ENCODE results near the gene CTSC.
A peak's percentile ranks its signal among the peaks of the same experiment; 100 is the strongest.

The CTSC gene

DNA sequence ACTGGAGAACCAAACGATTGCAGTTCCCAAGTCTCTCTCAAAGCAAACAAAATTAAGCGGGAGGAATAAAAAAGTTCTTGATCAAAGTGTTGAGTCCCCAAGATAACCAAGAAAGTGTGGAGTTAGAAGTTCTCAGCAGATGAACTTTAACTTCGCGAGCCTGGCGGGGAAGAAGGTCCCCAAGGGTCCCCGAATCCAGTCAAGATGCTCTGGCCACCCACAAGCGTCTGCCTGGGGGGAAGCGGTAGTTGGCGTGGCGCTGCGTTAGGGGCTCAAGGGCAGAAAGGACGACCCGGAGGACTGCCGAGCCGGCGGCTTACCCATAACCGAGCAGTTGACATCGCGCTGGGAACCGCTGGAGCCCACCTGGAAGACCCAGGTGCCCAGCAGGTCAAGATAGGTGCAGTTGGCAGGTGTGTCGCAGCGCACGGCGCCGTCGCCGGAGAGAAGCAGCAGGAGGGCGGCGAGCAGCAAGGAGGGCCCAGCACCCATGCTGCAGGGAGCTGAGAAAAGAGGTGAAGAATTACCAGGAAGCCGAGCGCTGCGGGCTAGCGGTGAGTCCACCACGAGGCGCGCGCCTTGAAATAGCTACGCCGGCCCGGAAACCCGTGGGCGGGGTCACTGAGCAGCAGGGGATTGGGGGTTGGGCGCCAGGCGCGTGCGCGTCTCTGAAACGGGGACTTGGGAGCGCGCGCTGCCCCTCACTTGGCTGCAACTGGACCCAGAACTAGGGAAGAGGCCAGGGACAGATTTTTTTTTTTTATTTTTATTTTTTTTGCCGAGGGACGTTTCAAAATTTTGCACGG lies at the start of gene CTSC:
Gene CTSC, minus strand, starts transcription at position 556 of the 806 bp plus-strand sequence. Its CDS starts 64 bp downstream, at position 492.
- peak; percentile 86 to 93 (median 88) for DNase-seq (ENCODE audit: low read depth in 4 of 4, low spot score in 1 of 4)

DNA sequence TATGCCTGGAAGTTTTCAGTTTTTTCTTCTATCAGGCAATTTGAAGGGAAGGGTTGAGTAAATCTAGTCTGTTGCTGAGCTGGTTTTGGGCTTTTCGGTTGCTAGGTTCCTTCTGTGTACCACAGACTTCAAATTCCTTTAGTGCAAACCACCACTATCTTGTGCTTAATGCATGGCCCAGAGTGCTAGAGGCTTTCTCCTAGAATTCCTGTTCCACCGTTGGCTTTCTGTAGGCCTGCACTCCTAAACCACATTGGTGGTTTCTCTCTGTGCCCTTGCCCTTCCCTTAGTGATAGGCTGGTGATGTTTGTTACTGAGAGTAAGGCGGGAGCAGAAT lies 47.1 kb upstream of the CTSC start:
- DNase-seq (ENCODE audit: low read depth in 4 of 4, low spot score in 1 of 4) = no peak

- no peak for DNase-seq (ENCODE audit: low read depth in 4 of 4, low spot score in 1 of 4)
These were observed 46.6 kb upstream of the CTSC start for GRCh38 chr11:88384004-88384668.

GRCh38 chr11:88383447-88383846 lies 45.9 kb upstream of the CTSC start:
- no peak for DNase-seq (ENCODE audit: low read depth in 4 of 4, low spot score in 1 of 4)

- no peak for DNase-seq (ENCODE audit: low read depth in 4 of 4, low spot score in 1 of 4)
These were observed 41.6 kb upstream of the CTSC start for GRCh38 chr11:88379130-88379529.

DNA sequence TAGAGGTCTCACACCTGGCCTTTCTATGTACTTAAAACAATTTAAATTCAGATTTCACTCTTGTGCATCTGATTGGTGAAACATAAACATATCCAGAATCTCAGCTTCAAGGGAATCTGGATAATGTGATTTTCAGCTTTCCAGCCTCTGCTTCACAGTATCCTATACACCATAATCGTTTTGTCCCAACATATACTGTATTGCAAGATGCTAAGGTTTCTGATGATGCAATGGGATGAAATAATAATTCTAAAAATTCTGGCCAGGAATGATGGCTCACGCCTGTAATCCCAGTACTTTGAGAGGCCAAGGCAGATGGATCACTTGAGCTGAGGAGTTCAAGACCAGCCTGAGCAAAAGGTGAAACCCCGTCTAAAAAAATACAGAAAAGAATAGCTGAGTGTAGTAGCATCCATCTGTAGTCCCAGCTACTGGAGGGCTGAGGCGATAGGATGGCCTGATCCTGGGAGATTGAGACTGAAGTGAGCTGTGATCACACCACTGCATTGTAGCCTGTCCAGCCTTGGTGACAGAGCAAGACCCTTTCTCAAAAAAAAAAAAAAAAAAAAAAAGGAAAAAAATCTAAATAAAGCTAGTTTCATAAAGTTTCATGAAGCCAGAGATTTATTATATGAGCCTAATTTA lies 41.0 kb upstream of the CTSC start:
- DNase-seq (ENCODE audit: low read depth in 4 of 4, low spot score in 1 of 4) = no peak

GRCh38 chr11:88377646-88378045 lies 40.1 kb upstream of the CTSC start:
- no peak for DNase-seq (ENCODE audit: low read depth in 4 of 4, low spot score in 1 of 4)

DNA sequence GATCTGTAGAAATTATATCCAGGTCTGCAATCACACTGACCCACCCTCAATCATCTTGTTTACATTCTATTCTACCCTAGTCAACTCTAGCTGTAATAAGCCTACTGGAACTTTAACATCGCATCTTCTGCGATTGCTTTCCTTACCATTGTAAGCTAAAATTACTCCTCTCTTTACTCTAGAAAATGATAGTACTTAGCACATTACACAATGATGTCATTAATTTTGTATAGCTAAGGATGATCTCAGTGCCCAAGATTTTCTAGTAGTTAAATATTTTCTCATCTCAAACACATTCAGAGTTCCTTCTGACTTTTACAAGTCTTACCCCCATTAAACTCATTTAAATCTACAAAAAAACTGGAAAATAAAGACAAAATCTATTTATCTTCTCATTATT lies 39.6 kb upstream of the CTSC start:
- DNase-seq (ENCODE audit: low read depth in 4 of 4, low spot score in 1 of 4) = no peak

DNA sequence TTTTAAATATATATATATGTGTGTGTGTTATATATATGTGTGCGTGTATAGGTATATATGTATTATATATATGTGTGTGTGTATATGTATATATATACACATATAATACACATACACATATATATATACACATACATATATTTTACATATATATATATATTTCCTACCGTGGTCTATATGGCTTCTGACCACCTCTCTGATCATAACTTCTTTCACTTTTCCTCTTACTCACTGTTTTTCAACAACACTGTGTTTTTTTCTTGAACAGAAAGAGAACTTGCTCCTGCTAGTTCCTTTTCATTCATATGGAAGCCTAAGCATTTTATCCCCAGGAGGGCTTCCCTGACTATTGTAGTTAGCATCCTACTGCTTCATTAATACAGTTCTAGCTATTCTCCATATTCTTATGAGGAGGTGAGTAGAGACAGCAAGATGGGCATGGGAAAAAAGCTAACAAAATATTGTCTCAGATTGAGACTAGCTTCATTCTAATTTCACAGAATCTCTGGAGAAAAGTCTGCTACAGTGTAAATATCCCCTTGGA lies 38.5 kb upstream of the CTSC start:
- no peak for DNase-seq (ENCODE audit: low read depth in 4 of 4, low spot score in 1 of 4)

DNA sequence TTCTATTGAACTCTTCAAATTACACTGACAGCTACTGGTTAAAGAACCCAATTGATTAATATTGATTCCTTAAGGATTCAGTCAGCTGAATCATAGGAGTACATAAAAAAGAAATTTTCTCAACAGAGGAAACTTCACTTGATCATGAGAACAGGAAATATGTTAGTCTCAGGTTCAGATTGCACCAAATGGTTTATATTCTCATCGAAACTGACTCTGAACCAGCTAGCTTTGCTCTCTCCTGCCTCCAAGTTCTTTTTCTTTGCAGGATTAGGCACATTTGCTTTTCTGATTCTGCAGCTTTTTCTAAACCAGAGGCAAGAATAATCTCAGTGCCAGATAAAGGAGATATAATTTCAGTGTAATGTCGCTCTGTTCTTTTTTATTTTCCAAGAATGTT lies 33.2 kb upstream of the CTSC start:
- no peak for DNase-seq (ENCODE audit: low read depth in 4 of 4, low spot score in 1 of 4)

- DNase-seq (ENCODE audit: low read depth in 4 of 4, low spot score in 1 of 4) = no peak
These were observed 29.8 kb upstream of the CTSC start for GRCh38 chr11:88367310-88367709.

DNA sequence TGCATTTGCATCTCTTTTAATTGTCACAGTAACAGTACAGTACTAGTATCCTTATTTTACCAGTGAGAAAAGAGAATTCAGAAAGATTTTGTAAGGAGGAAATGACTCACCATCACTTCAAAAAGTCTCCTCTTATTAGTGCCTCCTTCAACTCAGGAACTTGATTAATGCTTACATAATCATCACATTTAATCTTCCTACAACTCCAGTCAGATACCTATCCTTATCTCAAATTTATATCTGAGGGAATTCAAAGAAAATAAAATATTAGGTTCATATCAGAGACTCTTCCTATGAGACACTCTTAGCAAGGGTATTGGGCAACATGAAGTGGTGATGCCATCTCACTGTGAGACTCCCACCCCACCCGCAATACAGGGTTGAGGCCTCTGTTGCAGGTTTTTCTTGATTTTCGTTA lies 26.1 kb upstream of the CTSC start:
- no peak for DNase-seq (ENCODE audit: low read depth in 4 of 4, low spot score in 1 of 4)

- DNase-seq (ENCODE audit: low read depth in 4 of 4, low spot score in 1 of 4) = no peak
These were observed 25.5 kb upstream of the CTSC start for GRCh38 chr11:88363004-88363403.

GRCh38 chr11:88360141-88360540 lies 22.6 kb upstream of the CTSC start:
- no peak for DNase-seq (ENCODE audit: low read depth in 4 of 4, low spot score in 1 of 4)

- no peak for DNase-seq (ENCODE audit: low read depth in 4 of 4, low spot score in 1 of 4)
These were observed 22.0 kb upstream of the CTSC start for GRCh38 chr11:88359541-88359940.

DNA sequence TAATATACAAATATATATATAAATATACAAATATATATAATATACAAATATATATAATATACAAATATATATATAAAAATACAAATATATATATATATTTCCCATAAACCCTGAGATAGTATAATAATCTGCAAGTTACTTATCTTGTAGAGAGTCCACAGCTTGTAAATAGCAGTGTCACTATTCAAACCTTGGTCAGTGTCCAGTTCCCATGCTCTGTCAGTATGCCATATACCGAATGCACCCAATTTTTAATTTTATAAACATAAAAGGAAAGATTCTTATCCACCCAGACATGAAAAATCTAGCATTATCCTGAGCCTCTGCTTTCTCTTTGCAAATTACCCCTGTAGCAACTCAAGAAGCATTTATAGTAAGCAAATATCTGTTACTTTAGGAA lies 21.6 kb upstream of the CTSC start:
- no peak for DNase-seq (ENCODE audit: low read depth in 4 of 4, low spot score in 1 of 4)

DNA sequence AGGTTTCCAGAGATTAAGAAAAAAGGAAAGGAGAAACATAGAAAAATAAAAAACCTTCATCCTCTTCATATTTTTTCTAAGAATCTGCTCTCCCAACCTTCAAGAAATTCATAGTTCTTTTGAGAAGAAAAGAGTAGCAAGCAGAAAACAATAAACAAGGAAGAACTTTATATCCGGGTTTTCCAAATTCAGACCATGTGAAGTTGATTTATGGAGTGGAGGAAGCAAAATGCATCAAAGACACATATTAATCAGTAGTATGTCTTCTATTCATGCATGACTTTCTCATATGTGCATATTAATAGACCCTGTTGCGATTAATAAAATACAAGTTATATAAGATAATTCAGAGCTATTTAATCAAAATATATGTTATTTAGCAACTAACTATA lies 20.5 kb upstream of the CTSC start:
- DNase-seq (ENCODE audit: low read depth in 4 of 4, low spot score in 1 of 4) = no peak

GRCh38 chr11:88357323-88358039 lies 19.9 kb upstream of the CTSC start:
- no peak for DNase-seq (ENCODE audit: low read depth in 4 of 4, low spot score in 1 of 4)

GRCh38 chr11:88355887-88356286 lies 18.4 kb upstream of the CTSC start:
- DNase-seq (ENCODE audit: low read depth in 4 of 4, low spot score in 1 of 4) = no peak

- DNase-seq (ENCODE audit: low read depth in 4 of 4, low spot score in 1 of 4) = no peak
These were observed 17.4 kb upstream of the CTSC start for GRCh38 chr11:88354912-88355311.

GRCh38 chr11:88353835-88354496 lies 16.4 kb upstream of the CTSC start:
- DNase-seq (ENCODE audit: low read depth in 4 of 4, low spot score in 1 of 4) = no peak

Measured in stimulated activated CD4-positive, alpha-beta T cell treated with anti-CD3 and anti-CD28 coated beads, Interleukin-1b, Interleukin-23, amount 100 ng/mL, for 24 hours (primary cell).